ENCODE measurements around the gene MBNL2. TPM values are rescaled to one million over a fixed set of nuclear protein-coding genes. Genes with fewer than 3 reads are reported as not detected.

MBNL2 gene
- total and polyA plus RNA-seq, 2 of the 13 experiments (the other 11 are each of a cell fraction or from before 2014, with no cell fraction given) = 30.8 to 59.0 TPM

GRCh38 chr13:97371486-97372109 is 149.5 kb downstream of the MBNL2 start:
- no peak for FAIRE-seq
- intact Hi-C loops (cut with micrococcal nuclease; ENCODE audit: unreplicated experiment) (no loop called here), in situ Hi-C loops (cut with HindIII; ENCODE audit: extremely low pct_ligation_motif_present, low pct_unique_long_range_greater_than_20kb) (no loop called here)
- Histone ChIP-seq H4K20me1 (ENCODE audit: insufficient read depth, low read length) (no peaks in the 10 kb centered on the region), H3K79me2 (ENCODE audit: insufficient read depth, low read length) (no peaks in the 10 kb centered on the region), H3K4me1 (ENCODE audit: insufficient read depth, low read length) (peaks cover 10% of the 10 kb centered on the region; the same call in 1 of the 2 replicates), H3K27me3 (ENCODE audit: control insufficient read depth in 1 of 2, insufficient read depth in 2 of 2, low read length in 2 of 2) (no peaks in the 10 kb centered on the region), H3K4me2 (ENCODE audit: low read depth, low read length) (no peak overlapping the region), H3K36me3 (replicated peaks in 1 of 2; ENCODE audit: control insufficient read depth in 1 of 2, insufficient read depth in 2 of 2, low read length in 2 of 2) (peaks cover 19 to 61% of the 10 kb centered on the region in 2 experiments), H3K27ac (ENCODE audit: extremely low read length, insufficient read depth, low read length) (no peak overlapping the region), H2AFZ (ENCODE audit: low read length) (no peak overlapping the region), H3K9ac (ENCODE audit: insufficient read depth, low read depth, low read length) (no peak overlapping the region), H3K9me3 (ENCODE audit: low read length) (no peaks in the 10 kb centered on the region), H3K4me3 (replicated peaks in 1 of 3; ENCODE audit: insufficient read depth in 1 of 3, low read depth in 2 of 3, low read length in 3 of 3) (no peak overlapping the region)
- no TSS peak for BruUV-seq (replicated peaks)
- ChIA-PET CTCF (ENCODE audit: low intra/inter-chr PET ratio, low total read pairs) (no interaction called here), POLR2A (no interaction called here)
- DNase-seq (ENCODE audit: low spot score) = no peak
- WGBS (ENCODE audit: low lambda C conversion rate) = 99% methylated on average over 7 of the region's 7 CpGs
- ATAC-seq = no peak
- TF ChIP-seq SNRNP70 (IDR thresholded peaks at IDR 0.05; ENCODE audit: low read depth, low read length) = no peak
- TF ChIP-seq NR2F6 (IDR thresholded peaks at IDR 0.05) = no peak
- TF ChIP-seq NR2F6 (CRISPR knock-in tag; IDR thresholded peaks at IDR 0.05) = no peak
- no peak for TF ChIP-seq HOXA7 (CRISPR knock-in tag; IDR thresholded peaks at IDR 0.05)
- TF ChIP-seq, protein P1, sequence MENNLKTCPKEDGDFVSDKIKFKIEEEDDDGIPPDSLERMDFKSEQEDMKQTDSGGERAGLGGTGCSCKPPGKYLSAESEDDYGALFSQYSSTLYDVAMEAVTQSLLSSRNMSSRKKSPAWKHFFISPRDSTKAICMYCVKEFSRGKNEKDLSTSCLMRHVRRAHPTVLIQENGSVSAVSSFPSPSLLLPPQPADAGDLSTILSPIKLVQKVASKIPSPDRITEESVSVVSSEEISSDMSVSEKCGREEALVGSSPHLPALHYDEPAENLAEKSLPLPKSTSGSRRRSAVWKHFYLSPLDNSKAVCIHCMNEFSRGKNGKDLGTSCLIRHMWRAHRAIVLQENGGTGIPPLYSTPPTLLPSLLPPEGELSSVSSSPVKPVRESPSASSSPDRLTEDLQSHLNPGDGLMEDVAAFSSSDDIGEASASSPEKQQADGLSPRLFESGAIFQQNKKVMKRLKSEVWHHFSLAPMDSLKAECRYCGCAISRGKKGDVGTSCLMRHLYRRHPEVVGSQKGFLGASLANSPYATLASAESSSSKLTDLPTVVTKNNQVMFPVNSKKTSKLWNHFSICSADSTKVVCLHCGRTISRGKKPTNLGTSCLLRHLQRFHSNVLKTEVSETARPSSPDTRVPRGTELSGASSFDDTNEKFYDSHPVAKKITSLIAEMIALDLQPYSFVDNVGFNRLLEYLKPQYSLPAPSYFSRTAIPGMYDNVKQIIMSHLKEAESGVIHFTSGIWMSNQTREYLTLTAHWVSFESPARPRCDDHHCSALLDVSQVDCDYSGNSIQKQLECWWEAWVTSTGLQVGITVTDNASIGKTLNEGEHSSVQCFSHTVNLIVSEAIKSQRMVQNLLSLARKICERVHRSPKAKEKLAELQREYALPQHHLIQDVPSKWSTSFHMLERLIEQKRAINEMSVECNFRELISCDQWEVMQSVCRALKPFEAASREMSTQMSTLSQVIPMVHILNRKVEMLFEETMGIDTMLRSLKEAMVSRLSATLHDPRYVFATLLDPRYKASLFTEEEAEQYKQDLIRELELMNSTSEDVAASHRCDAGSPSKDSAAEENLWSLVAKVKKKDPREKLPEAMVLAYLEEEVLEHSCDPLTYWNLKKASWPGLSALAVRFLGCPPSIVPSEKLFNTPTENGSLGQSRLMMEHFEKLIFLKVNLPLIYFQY (CRISPR knock-in tag; IDR thresholded peaks at IDR 0.05; ENCODE audit: borderline replicate concordance) = no peak
- no peak for TF ChIP-seq SNAPC2 (CRISPR knock-in tag; IDR thresholded peaks at IDR 0.05)
- no peak for TF ChIP-seq NCOA5 (CRISPR knock-in tag; IDR thresholded peaks at IDR 0.05)
- TF ChIP-seq ZMAT3 (CRISPR knock-in tag; conservative IDR thresholded peaks at IDR 0.05) = no peak
- TF ChIP-seq HNRNPUL1 (IDR thresholded peaks at IDR 0.05; ENCODE audit: low read depth, low read length) = no peak
- TF ChIP-seq ZFP36L1 (CRISPR knock-in tag; IDR thresholded peaks at IDR 0.05) = no peak
- TF ChIP-seq ZNF292 (CRISPR knock-in tag; IDR thresholded peaks at IDR 0.05; ENCODE audit: borderline replicate concordance, low read depth) = no peak
- TF ChIP-seq BRF2 (CRISPR knock-in tag; IDR thresholded peaks at IDR 0.05) = no peak
- TF ChIP-seq RBFOX2 (IDR thresholded peaks at IDR 0.05; ENCODE audit: low read depth, low read length) = no peak
- TF ChIP-seq ZNF670 (CRISPR knock-in tag; IDR thresholded peaks at IDR 0.05; ENCODE audit: borderline replicate concordance) = no peak
- TF ChIP-seq HES4 (CRISPR knock-in tag; IDR thresholded peaks at IDR 0.05; ENCODE audit: borderline replicate concordance) = no peak
